HL-60 (cell line): ENCODE data around the gene FAM222B.

Experiments used
- DNase-seq, 2 experiments: peaks; one replicate each; pipeline ENCODE4 v3.0.0-alpha.2; 2010 to 2020; ENCODE audit warnings: low read depth in 1 of 2, low spot score in 1 of 2
- H3K27ac ChIP-seq: fragments of 250-450 bp; sonication (Bioruptor Pico); replicated peaks from 2 replicates; pipeline ENCODE4 v1.5.1; 2020; ENCODE audit warnings: mild to moderate bottlenecking, moderate library complexity
- H3K27me3 ChIP-seq: fragments of 250-450 bp; sonication (Bioruptor Pico); 2 replicates; pipeline ENCODE4 v1.5.1; 2021; ENCODE audit warnings: mild to moderate bottlenecking, moderate library complexity; ENCODE audit not compliant: insufficient read depth, poor library complexity, severe bottlenecking
- H3K4me3 ChIP-seq: replicated peaks from 2 replicates; pipeline ENCODE4 v1.5.1; 2011; ENCODE audit warnings: mild to moderate bottlenecking, control low read depth, low read length; ENCODE audit not compliant: insufficient read depth
- CTCF ChIP-seq: IDR thresholded peaks from one replicate; pipeline ENCODE4 v1.5.1; 2011; ENCODE audit warnings: low read length, control low read depth, inconsistent platforms; ENCODE audit not compliant: insufficient read depth
- GABPA ChIP-seq: IDR thresholded peaks from 2 replicates; pipeline ENCODE4 v1.6.1; 2012; ENCODE audit warnings: low read depth
- POLR2AphosphoS5 ChIP-seq: IDR thresholded peaks from 2 replicates; pipeline ENCODE4 v1.6.1; 2012; ENCODE audit warnings: low read depth
- REST ChIP-seq: IDR thresholded peaks from 2 replicates; pipeline ENCODE4 v1.6.1; 2012; ENCODE audit warnings: low read depth; ENCODE audit not compliant: insufficient replicate concordance
- SPI1 ChIP-seq: IDR thresholded peaks from 2 replicates; pipeline ENCODE4 v1.6.1; 2012; ENCODE audit warnings: low read depth, mild to moderate bottlenecking, borderline replicate concordance

FAM222B gene

DNA sequence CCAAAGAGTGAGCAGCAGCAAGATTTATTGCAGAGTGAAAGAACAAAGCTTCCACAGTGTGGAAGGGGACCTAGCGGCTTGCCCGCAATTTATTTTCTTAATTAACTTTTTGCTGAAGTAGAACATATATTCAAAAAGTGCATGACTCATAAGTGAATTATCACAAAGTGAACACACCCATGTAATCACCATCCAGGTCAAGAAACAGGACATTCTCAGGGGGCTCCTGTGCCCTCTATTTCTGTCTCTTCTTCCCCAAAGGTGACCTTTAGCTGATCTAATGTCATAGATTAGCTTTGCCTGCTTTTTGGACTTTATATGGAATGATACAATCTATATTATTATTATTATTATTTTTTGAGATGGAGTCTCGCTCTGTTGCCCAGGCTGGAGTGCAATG lies 32.2 kb upstream of the FAM222B start:
- TF ChIP-seq REST (no peak), GABPA (no peak), SPI1 (no peak), CTCF (no peak), POLR2AphosphoS5 (no peak)
- Histone ChIP-seq H3K27me3 (no peaks in the 10 kb centered on the region), H3K4me3 (no peak overlapping the region), H3K27ac (no peak overlapping the region)
- no peak for DNase-seq

DNA sequence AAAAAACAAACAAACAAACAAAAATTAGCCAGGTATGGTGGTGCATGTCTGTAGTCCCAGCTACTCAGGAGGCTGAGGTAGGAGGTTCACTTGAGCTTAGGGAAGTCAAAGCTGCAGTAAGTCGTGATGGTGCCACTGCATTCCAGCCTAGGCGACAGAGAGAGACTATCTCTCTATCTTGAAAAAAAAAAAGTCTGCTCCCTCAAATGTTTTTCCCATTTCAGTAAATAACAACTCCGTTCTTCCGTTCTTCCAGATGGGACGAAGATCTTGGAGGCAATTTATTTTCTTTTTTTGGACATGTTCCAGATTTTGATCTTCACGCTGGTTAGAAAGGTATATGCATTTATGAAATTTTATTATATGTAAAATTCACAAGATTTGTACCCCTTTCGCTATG lies 31.2 kb upstream of the FAM222B start:
- no peaks in the 10 kb centered on the region for H3K27me3 ChIP-seq

More for the DNA sequence above, 31.2 kb upstream of the FAM222B start:
- TF ChIP-seq SPI1: no peak
- no peak for TF ChIP-seq POLR2AphosphoS5
- no peak for TF ChIP-seq REST
- TF ChIP-seq GABPA: no peak
- TF ChIP-seq CTCF: no peak
- H3K27ac ChIP-seq: no peak overlapping the region
- no peak overlapping the region for H3K4me3 ChIP-seq
- DNase-seq: no peak
